ENCODE results near the gene MICU2. TPM values are rescaled to one million over a fixed set of nuclear protein-coding genes. Genes with fewer than 3 reads are reported as not detected.

Gene MICU2
- total RNA-seq, 1 donor from 2014 or later, result 27.4 TPM

- no peak for DNase-seq (ENCODE audit: low spot score)
- Mint-ChIP-seq H3K4me1 (ENCODE audit: low read depth) (peaks cover 15% of the 10 kb centered on the region), H3K9me3 (ENCODE audit: low read depth) (no peaks in the 10 kb centered on the region), H3K4me3 (ENCODE audit: unreplicated experiment) (no peak overlapping the region), H3K36me3 (ENCODE audit: low read depth) (peaks cover 12% of the 10 kb centered on the region), H3K27ac (ENCODE audit: unreplicated experiment) (no peak overlapping the region), H3K27me3 (ENCODE audit: low read depth) (no peaks in the 10 kb centered on the region)
- no peak for TF ChIP-seq CTCF (IDR thresholded peaks at IDR 0.05)
Observed at GRCh38 chr13:21522847-21523246, 81.1 kb downstream of the MICU2 start.

- Mint-ChIP-seq H3K27me3 (ENCODE audit: low read depth) (no peaks in the 10 kb centered on the region), H3K4me3 (ENCODE audit: unreplicated experiment) (no peak overlapping the region), H3K36me3 (ENCODE audit: low read depth) (peaks cover 12% of the 10 kb centered on the region), H3K27ac (ENCODE audit: unreplicated experiment) (no peak overlapping the region), H3K4me1 (ENCODE audit: low read depth) (peaks cover 15% of the 10 kb centered on the region), H3K9me3 (ENCODE audit: low read depth) (no peaks in the 10 kb centered on the region)
- no peak for DNase-seq (ENCODE audit: low spot score)
- no peak for TF ChIP-seq CTCF (IDR thresholded peaks at IDR 0.05)
Observed at GRCh38 chr13:21522130-21522529, 81.8 kb downstream of the MICU2 start.

GRCh38 chr13:21518617-21519144, 85.3 kb downstream of the MICU2 start:
- Mint-ChIP-seq H3K9me3 (ENCODE audit: low read depth) (no peaks in the 10 kb centered on the region), H3K36me3 (ENCODE audit: low read depth) (peaks cover 10% of the 10 kb centered on the region), H3K27me3 (ENCODE audit: low read depth) (no peaks in the 10 kb centered on the region), H3K27ac (ENCODE audit: unreplicated experiment) (peak overlapping the region; percentile 15), H3K4me3 (ENCODE audit: unreplicated experiment) (no peak overlapping the region), H3K4me1 (ENCODE audit: low read depth) (peaks cover 15% of the 10 kb centered on the region)
- DNase-seq (ENCODE audit: low spot score), result no peak
- no peak for TF ChIP-seq CTCF (IDR thresholded peaks at IDR 0.05)

- H3K9me3 Mint-ChIP-seq (ENCODE audit: low read depth), result no peaks in the 10 kb centered on the region
Observed at GRCh38 chr13:21517576-21517975, 86.4 kb downstream of the MICU2 start.

DNA sequence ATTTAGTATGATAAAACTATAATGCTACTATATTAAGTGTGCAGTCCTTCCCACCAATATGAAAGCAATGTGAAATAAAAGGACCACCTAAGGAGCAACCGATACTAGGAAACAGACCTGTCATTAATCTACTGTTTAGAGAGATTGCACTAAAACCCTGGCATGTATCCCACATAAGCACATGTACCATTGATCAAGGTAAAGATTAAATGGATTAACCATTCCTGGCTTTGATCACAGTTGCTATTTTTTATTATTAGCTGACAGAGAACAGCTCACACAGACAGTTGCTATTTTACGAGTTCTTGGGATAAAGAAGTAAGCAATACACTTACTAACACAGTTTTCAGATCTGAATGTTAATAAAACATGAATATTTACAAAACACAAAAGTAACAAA, 87.2 kb downstream of the MICU2 start:
- peaks cover 16% of the 10 kb centered on the region for H3K36me3 Mint-ChIP-seq (ENCODE audit: low read depth)
- no peak overlapping the region for H3K4me3 Mint-ChIP-seq (ENCODE audit: unreplicated experiment)
- H3K27me3 Mint-ChIP-seq (ENCODE audit: low read depth), result no peaks in the 10 kb centered on the region
- H3K9me3 Mint-ChIP-seq (ENCODE audit: low read depth), result no peaks in the 10 kb centered on the region
- TF ChIP-seq CTCF (IDR thresholded peaks at IDR 0.05), result no peak
- DNase-seq (ENCODE audit: low spot score), result no peak
- peaks cover 16% of the 10 kb centered on the region for H3K4me1 Mint-ChIP-seq (ENCODE audit: low read depth)
- no peak overlapping the region for H3K27ac Mint-ChIP-seq (ENCODE audit: unreplicated experiment)

More at GRCh38 chr13:21517576-21517975, 86.4 kb downstream of the MICU2 start:
- Mint-ChIP-seq H3K4me3 (ENCODE audit: unreplicated experiment) (no peak overlapping the region), H3K27ac (ENCODE audit: unreplicated experiment) (no peak overlapping the region), H3K27me3 (ENCODE audit: low read depth) (no peaks in the 10 kb centered on the region), H3K36me3 (ENCODE audit: low read depth) (peaks cover 15% of the 10 kb centered on the region), H3K4me1 (ENCODE audit: low read depth) (peaks cover 15% of the 10 kb centered on the region)
- TF ChIP-seq CTCF (IDR thresholded peaks at IDR 0.05), result no peak
- DNase-seq (ENCODE audit: low spot score), result no peak

Data from chondrocyte (in vitro differentiated cells).